HG02981 (cell line): ENCODE results near the gene NOXO1.
A peak's percentile ranks its signal among the peaks of the same experiment; 100 is the strongest.
"Not testable (repeated sequence)": the region's sequence is repeated elsewhere in the genome, so short reads cannot be mapped to it uniquely, and the experiment has no call there.

Experiments used
- ATAC-seq: cut with Tn5 transposase; IDR thresholded peaks from one replicate; pipeline ENCODE4 v1.9.1; 2021; ENCODE audit warnings: mild to moderate bottlenecking, moderate library complexity; ENCODE audit not compliant: unreplicated experiment

The NOXO1 gene

DNA sequence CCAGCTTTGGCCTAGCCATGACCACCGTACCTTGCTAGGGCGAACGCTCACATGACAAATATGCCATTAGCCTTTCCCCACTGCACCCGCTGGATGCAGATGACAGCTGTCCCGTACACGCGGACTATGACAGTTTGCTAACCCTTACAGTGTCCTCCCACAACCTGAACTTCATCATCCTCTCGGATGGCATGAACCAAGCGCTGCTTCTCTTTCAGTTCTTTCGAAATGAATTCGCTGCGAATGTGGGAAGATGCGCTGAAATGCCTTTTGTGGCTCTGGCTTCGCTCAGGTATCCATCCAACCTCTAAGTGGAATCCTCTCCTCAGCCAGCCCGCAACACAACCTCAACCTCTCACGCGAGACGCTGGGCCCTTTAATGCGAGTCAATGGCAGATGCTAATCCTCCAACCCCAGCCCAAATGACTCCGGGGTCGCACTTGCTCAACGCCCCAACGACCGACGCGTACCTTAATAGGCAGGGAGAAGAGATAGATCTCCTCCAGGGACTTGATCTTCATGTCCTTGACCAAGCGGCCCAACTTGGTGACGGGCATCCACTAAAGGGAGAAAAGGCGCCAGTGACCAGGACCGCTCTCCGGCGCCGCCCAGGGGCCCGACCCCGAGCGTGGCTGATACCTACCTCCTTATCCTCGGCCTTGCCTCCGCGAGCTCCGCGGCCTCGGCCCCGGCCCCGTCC lies 17.3 kb downstream of the NOXO1 start:
- ATAC-seq = no peak

DNA sequence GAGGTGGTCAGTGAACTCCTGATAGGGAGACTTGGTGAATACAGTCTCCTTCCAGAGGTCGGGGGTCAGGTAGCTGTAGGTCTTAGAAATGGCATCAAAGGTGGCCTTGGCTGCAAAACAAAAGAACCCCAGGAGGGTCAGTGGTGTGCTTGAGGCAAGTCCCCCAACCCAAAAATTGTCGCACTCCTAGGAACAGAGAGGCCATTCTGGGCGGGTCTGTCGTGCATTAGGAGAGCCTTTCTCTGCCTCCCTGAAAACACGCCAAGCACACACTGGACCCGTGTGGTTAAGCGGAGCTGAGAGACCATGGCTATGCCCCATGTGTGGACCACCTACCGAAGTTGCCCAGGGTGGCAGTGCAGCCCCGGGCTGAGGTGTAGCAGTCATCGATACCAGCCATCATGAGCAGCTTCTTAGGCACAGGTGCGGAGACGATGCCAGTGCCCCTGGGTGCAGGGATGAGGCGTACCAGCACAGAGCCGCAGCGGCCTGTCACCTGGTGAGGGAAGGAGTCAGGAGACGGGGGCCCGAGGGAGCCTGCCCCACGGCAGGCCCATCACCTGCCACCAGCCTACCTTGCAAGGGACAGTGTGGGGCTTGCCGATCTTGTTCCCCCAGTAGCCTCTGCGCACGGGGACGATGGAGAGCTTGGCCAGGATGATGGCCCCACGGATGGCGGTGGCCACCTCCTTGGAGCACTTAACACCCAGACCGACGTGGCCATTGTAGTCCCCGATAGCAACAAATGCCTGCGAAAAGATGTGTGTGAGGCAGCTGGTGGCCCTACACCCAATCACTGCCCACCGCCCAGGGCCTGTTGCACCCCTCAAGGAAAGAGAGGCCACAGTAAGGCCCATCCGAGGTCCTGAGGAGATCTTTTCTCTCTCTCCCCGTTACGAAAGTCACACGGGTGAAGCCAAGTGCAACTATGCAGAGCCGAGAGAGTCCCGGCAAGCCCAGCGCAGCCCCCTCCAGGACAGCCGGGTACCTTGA lies 18.8 kb downstream of the NOXO1 start:
- not testable (repeated sequence) for ATAC-seq

DNA sequence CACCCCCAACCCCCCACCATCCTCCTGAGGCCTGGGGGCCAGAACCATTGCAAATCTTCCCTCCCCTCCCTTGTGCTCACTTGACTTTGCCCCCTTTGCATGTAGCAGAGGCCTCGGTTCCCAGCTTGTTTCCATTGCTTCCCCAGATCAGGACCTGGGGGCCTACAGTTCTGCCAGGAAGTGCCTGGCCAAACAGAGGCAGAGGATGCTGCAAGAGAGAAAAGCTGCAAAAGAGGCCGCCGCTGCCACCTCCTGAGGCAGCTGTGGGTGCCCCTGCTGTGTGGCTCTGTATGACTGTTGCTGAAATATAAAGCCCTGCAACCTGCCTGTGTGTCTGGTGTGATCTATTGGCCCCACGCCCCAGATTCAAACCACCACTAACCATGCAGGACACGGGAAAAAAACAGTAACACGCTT lies 19.6 kb downstream of the NOXO1 start:
- ATAC-seq = no peak

DNA sequence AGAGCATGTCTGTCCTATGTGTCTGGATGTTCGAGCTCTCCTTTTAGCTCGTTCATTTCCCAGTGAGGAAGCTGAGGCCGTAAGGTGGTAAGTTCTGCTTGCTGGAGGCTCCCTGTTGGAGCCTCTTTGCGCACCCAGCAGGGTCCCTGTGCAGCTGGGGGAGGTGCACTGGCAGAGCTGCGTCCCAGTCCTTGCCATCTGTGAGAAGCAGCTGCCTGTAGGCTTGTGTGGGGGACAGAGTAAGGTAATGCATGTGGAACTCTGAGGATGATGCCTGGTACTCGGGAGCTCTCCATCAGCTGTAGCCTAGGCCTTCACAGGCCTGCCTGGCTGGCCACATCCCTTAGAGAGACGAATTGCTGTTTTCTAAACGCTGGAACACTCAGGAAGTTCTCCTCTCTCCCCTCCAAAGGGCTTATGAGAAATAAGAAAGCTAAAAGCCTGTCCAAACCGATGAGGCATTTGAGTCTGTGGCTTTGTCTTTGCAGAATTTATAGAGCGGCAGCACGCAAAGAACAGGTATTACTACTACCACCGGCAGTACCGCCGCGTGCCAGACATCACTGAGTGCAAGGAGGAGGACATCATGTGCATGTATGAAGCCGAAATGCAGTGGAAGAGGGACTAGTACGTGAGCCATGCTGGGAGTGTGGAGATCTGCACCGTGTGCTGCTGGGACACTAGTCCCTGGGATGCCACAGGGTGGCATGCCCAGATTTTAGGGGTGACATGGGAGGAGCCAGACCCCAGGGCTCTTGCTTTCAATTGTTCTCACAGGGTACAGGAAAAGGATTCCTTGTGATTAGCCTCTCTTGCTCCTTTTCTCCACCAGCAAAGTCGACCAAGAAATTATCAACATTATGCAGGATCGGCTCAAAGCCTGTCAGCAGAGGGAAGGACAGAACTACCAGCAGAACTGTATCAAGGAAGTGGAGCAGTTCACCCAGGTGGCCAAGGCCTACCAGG lies 20.3 kb downstream of the NOXO1 start:
- ATAC-seq = no peak

DNA sequence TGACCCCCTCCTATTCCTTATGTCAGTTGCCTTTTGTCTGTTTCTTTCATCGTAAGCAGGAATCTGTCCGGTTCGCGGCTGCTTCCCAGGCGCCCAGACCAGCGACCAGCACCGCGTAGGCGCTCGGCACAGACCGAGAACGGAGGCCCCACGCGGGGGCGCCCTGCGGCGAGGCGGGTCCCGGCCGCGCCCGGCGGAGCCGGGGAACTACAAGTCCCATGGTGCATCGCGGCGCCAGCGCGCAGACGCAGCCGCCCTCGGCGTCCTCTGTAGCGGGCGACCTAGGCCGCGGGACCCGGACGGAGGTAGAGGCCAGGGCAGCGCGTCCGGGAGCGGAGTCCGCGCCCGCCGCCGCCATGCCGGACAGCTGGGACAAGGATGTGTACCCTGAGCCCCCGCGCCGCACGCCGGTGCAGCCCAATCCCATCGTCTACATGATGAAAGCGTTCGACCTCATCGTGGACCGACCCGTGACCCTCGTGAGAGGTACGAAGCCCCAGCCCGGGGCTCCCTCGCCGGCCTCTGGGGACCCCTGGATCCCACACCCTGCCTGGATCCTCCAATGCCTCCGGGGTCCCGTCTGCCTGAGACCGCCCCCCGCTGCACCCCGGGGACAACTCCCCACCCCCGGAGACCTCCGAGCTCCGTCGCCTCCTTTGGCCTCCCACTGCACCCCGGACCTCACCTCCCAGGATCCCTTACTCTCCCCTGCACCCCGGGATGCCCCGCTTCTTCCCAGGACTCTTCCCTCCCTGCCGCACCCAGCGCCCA lies 21.8 kb downstream of the NOXO1 start, which contains the start of gene NDUFB10:
NDUFB10 (plus strand) TSS at position 270 of the 771 bp plus-strand sequence; CDS start at position 357, 87 bp downstream.
- peak; percentile 79 for ATAC-seq

DNA sequence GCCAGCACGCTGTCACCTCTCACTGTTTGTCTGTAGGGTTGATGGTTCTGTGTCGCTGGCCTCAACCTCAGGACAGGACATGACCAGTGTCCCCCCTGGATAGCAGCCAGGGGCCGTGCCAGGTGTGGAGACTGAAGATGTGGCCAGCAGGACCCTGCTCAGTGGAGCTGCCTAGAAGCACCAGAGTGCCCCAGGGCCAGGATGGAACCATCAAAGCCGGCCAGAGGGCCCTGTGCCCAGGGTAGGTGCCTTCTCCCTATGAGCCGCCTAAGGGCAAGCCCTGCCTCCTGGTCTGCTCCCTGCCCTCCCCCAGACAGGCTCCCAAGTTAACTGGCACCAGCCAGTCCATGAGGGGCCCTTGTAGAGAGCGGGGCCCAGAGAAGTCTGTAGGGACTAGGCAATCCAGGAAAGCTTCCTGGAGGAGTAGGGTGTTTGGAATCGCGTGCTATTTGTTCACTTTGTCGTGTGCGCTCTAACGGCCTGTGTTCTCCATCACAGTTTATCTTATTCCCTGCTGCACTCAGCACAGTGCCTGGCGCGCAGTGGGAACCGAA lies 22.5 kb downstream of the NOXO1 start:
- ATAC-seq = peak; percentile 5

DNA sequence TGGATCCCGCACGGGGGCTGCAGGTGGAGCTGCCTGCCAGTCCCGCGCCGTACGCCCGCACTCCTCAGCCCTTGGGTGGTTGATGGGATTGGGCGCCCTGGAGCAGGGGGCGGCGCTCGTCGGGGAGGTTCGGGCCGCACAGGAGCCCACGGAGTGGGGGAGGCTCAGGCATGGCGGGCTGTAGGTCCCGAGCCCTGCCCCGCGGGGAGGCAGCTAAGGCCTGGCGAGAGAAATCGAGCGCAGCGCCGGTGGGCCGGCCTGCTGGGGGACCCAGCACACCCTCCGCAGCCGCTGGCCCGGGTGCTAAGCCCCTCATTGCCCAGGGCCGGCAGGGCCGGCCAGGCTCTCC lies 23.2 kb downstream of the NOXO1 start:
- ATAC-seq = not testable (repeated sequence)

DNA sequence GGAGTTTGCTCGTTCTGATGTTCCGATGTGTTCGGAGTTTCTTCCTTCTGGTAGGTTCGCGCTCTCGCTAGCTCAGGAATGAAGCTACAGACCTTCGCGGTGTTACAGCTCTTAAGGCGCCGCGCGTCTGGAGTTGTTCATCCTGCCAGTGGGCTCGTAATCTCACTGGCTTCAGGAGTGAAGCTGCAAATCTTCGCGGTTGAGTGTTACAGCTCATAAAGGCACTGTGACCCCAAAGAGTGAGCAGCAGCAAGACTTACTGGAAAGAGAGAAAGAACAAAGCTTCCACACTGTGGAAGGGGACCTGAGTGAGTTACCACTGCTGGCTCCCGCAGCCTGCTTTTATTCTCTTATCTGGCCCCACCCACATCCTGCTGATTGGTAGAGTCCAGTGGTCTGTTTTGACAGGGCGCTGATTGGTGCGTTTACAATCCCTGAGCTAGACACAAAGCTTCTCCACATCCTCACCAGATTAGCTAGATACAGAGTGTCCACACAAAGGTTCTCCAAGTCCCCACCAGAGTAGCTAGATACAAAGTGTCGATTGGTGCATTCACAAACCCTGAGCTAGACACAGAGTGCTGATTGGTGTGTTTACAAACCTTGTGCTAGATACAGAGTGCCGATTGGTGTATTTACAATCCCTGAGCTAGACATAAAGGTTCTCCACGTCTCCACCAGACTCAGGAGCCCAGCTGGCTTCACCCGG lies 23.7 kb downstream of the NOXO1 start:
- ATAC-seq = not testable (repeated sequence)

DNA sequence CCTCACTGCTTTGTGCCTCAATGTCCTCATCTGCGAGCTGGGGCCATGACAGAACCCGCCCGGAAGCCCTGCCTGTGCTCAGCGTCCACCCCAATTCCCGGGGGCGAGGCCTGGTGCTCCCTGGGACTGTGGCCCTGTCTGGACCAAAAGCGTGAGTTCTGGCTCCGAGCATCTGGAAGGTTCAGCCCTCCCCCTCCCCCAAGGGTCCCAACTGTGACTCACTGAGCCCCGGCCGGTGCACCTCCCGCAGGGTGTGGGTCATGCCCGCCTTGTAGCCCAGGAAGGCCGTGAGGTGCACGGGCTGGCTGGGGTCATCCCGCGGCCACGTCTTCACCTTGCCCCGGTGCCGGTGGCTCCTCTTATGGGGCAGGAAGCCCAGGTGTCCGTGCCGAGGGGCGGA lies 27.5 kb downstream of the NOXO1 start:
- no peak for ATAC-seq

DNA sequence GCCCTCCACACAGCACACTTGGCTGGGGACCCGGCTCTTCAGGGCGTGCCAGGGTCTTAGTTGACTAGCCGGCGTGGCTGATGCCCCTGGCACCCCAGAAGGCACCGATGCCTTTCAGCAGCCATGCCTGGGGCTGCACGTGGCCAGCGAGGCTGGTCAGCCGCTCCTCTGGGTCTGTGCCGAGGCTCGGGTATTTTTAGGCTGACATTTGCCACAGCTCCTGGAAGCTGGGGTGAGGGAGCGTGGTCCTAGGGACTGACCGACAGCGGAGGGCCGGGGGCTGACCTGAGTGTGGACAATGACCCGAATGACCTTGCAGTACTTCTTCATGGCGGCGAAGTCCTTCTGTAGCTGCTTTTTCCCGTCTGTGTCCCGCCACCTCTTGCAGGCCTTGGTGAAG lies 30.7 kb downstream of the NOXO1 start:
- ATAC-seq = no peak

DNA sequence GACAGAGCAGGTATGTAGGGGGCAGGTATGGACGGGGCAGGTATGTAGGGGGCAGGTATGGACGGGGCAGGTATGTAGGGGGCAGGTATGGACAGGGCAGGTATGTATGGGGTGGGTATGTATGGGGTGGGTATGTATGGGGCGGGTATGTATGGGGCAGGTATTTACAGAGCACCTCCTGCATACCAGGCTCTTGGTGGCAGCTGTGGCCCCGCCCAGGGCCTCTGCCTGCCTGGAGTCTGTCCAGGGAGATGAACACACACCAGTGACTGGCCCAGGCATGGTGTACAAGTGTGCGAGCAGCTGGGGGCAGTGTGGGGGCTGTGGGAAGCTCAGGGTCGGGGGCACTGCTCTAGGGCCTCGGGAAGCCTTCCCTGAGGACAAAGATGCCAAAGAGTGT lies 31.2 kb downstream of the NOXO1 start:
- ATAC-seq = no peak

DNA sequence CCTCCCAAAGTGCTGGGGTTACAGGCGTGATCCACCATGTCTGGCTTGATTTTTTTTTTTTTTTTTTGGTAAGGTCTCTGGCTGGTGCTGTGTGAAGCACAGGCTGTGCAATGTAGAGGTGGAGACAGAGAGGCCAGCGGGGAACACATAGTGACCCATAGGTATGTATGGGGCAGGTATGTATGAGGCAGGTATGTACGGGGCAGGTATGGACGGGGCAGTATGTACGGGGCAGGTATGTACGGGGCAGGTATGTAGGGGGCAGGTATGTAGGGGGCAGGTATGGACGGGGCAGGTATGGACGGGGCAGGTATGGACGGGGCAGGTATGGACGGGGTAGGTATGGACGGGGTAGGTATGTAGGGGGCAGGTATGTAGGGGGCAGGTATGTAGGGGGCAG lies 31.8 kb downstream of the NOXO1 start:
- ATAC-seq = no peak

DNA sequence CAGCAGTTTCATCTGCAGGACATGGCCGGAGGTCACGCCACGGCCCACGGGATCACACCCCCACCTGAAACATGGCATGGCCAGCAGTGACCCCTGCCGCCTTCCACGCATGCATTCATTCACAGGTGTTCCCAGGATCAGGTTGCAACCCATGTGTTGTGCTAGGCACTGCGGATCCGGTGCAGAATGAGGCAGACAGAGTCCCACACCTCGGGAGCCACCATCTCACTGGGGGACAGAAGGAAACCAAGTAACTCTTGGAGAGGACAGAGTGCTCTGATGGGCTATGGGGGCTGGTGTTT lies 33.9 kb downstream of the NOXO1 start:
- ATAC-seq = no peak

DNA sequence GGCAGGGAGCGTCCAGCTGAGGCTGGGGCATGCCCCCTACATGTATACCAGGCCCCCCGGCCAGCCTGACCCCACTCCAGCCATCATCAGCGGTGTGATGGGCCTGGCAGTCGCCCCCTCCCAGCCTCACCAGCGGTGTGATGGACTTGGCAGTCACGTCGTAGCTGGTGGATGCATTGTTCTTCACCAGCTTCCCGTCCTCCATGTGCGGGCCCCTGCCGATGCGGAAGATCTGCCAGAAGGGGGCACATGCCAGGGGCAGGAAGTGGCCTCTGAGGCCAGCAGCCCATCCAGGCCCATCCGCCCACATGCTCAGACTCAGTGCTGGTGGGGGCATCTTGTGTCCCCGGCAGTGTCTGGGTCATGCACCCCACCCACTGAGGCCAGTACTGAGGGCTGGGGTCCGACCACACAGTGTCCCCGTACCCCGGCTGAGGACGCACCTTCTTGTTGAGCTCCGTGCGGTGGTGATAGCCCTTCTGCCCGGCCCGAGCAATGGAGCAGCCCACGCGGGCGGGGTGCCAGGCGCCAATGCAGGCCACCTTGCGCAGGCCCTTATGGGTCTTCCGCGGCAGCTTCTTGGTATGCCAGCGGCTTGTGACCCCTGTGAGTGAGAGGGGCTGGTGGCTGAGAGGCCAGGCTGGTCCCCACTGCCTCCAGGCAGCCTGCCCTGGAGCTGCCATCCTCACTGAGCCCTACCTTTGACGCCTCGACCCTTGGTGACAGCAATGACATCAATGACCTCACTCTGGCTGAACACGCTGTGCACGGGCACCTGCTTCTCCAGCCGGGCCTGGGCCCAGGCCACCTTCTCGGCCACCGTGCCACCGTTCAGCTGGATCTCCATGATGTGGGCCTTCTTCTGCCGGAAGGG lies 34.5 kb downstream of the NOXO1 start:
- ATAC-seq = no peak

DNA sequence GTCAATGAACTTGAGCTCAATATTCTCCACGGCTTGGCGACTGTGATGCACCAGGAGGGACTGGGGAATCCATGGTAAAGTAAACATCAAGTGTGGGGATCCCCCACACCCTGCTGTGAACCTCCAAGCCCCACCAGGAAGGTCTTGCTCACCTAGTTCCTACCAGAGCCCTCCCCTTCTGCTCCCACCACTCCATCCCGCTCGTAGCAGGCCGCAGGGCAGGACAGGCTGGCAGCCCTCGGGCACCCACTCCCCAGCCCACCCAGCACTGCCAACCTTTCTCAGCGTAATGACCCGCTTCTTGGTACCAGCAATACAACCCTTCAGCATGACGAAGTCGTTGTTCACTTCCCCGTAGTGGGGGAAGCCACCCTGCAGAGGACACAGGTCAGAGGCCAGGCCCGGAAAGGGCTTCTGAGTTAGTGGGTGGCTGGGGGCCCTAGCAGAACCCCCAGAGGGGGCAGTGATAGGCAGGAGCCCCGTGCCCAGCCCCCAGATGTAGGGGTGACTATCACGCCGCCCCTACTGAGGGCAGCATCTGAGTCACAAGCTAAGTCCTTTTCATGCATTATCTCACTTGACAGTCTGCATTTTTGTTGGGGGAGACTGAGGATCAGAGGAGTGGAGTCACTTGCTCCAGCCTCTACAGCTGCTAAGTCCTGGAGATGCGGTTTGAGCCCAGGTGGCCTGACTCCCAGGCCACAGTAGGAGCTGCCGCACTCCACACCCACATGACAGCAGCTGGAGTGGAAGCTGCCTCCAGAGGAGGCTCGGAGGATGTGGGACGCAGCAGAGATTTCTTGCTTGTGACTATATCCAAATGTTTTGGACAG lies 35.5 kb downstream of the NOXO1 start:
- no peak for ATAC-seq

DNA sequence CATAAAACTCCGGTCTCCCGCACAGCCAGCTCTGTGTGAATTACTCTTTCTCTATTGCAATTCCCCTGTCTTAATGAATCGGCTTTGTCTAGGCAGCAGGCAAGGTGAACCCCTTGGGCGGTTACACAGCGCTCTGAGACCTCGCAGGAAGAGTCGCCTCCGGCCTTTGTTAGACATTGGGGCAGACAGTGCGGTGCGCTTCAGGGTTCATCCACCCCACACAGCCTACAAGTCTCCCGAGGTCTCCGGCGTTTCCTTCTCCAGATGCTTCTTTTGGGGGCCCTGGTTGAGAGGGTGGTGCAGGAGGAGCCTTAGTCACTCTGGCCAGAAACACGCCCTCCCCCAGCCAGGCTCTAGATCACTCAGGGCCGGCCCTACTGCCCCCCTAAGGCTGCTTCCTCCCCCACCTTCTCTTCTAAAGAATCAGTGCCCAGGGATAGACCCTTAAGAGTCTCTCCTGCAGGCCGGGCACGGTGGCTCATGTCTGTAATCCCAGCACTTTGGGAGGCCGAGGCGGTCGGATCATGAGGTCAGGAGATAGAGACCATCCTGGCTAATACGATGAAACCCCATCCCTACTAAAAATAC lies 36.6 kb downstream of the NOXO1 start:
- ATAC-seq = no peak
